Mucosa of descending colon (tissue), 3 donors: ENCODE results near the gene ZNF605. TPM values are rescaled to one million over a fixed set of nuclear protein-coding genes. Genes with fewer than 3 reads are reported as not detected.
"Not testable (repeated sequence)": the region's sequence is repeated elsewhere in the genome, so short reads cannot be mapped to it uniquely, and the experiment has no call there.

Experiments used
- ATAC-seq: fragments of 200-7000 bp; cut with Tn5 transposase; one replicate; pipeline ENCODE4 v1.9.1; 2020; ENCODE audit warnings: mild to moderate bottlenecking, moderate library complexity
- DNase-seq, 3 donors: peaks; one replicate each; pipeline ENCODE4 v3.0.0-alpha.2; 2020
- H3K36me3 ChIP-seq: fragments of 200-600 bp; one replicate; pipeline ENCODE4 v1.8.0; 2021; ENCODE audit warnings: low read depth, mild to moderate bottlenecking
- H3K4me1 ChIP-seq: fragments of 200-600 bp; one replicate; pipeline ENCODE4 v1.8.0; 2021; ENCODE audit warnings: low read depth, mild to moderate bottlenecking
- H3K4me3 ChIP-seq: fragments of 200-600 bp; one replicate; pipeline ENCODE4 v1.8.0; 2021; ENCODE audit warnings: mild to moderate bottlenecking
- H3K9me3 ChIP-seq: fragments of 200-600 bp; one replicate; pipeline ENCODE4 v1.8.0; 2021; ENCODE audit warnings: mild to moderate bottlenecking
- CTCF ChIP-seq: fragments of 200-600 bp; IDR thresholded peaks from one replicate; pipeline ENCODE4 v1.8.0; 2022; ENCODE audit warnings: antibody characterized with exemption, mild to moderate bottlenecking
- intact Hi-C, 2 donors: fragments of 100-400 bp; cut with DNase I in 1 of 2; cut with micrococcal nuclease in 1 of 2; formaldehyde crosslinking; loops; one replicate each; pipeline versions ENCODE4 v1.11.0 to v1.11.1; 2022; cut with DNase I, micrococcal nuclease
- total RNA-seq, 3 donors: library from RNA; stranded (reverse); fragmentation: NEBNext Ultra II Directional in 2 of 3; extraction: Animal tissue kit (Norgen Biotek cat#: 25700) in 2 of 3; gene quantifications; one replicate each; pipeline versions ENCODE4 v1.2.1 to v1.2.4, GENCODE V29; 2021 to 2023
- donor health status: DM: no; HTN: no; CAD: no; lungs with moderate emphysema.
- donor health status: DM: no; HTN: no; CAD: no.
- donor health status: DM: no; HTN: yes; CAD: no.

ZNF605 gene
- total RNA-seq, 3 donors from 2014 or later = 7.9 to 19.0 (median 8.0) TPM

- no peak overlapping the region for H3K4me3 ChIP-seq
- H3K36me3 ChIP-seq = no peaks in the 10 kb centered on the region
- H3K4me1 ChIP-seq = no peaks in the 10 kb centered on the region
- H3K9me3 ChIP-seq = peaks cover 76% of the 10 kb centered on the region
- DNase-seq (no peak), ATAC-seq (no peak)
- intact Hi-C loops = no loop called here
- TF ChIP-seq CTCF = no peak
Measured at GRCh38 chr12:132972374-132972773, 16.3 kb upstream of the ZNF605 start.

- Histone ChIP-seq H3K4me3 (no peak overlapping the region), H3K9me3 (peaks cover 92% of the 10 kb centered on the region), H3K4me1 (no peaks in the 10 kb centered on the region), H3K36me3 (no peaks in the 10 kb centered on the region)
- ATAC-seq (no peak), DNase-seq (no peak)
- intact Hi-C loops = no loop called here
- no peak for TF ChIP-seq CTCF
Measured at GRCh38 chr12:132967736-132968135, 11.6 kb upstream of the ZNF605 start.

GRCh38 chr12:132966676-132967415, 10.7 kb upstream of the ZNF605 start:
- Histone ChIP-seq H3K4me3 (no peak overlapping the region), H3K9me3 (peaks cover 90% of the 10 kb centered on the region), H3K4me1 (no peaks in the 10 kb centered on the region), H3K36me3 (no peaks in the 10 kb centered on the region)
- intact Hi-C loops = no loop called here
- ATAC-seq (no peak), DNase-seq (no peak)
- no peak for TF ChIP-seq CTCF

GRCh38 chr12:132965796-132966195, 9.7 kb upstream of the ZNF605 start:
- Histone ChIP-seq H3K4me1 (no peaks in the 10 kb centered on the region), H3K9me3 (peaks cover 84% of the 10 kb centered on the region), H3K36me3 (no peaks in the 10 kb centered on the region), H3K4me3 (no peak overlapping the region)
- ATAC-seq = no peak
- DNase-seq = no peak
- TF ChIP-seq CTCF = no peak
- intact Hi-C loops = no loop called here

- H3K9me3 ChIP-seq = peaks cover 69% of the 10 kb centered on the region
- ATAC-seq, H3K4me3 ChIP-seq, DNase-seq, H3K4me1 ChIP-seq, H3K36me3 ChIP-seq, intact Hi-C loops: not testable (repeated sequence)
Measured at GRCh38 chr12:132963947-132964346, 7.8 kb upstream of the ZNF605 start.

GRCh38 chr12:132961790-132962189, 5.7 kb upstream of the ZNF605 start:
- H3K4me3 ChIP-seq, intact Hi-C loops, H3K4me1 ChIP-seq, H3K36me3 ChIP-seq, ATAC-seq, DNase-seq: not testable (repeated sequence)
- H3K9me3 ChIP-seq = peaks cover 53% of the 10 kb centered on the region
